GM19351 (cell line): ENCODE results near the gene PTPN1.
"Not testable (repeated sequence)": the region's sequence is repeated elsewhere in the genome, so short reads cannot be mapped to it uniquely, and the experiment has no call there.

Experiments
- ATAC-seq: cut with Tn5 transposase; IDR thresholded peaks from one replicate; pipeline ENCODE4 v1.9.1; 2021; ENCODE audit warnings: mild to moderate bottlenecking, moderate library complexity; ENCODE audit not compliant: unreplicated experiment

PTPN1 gene

DNA sequence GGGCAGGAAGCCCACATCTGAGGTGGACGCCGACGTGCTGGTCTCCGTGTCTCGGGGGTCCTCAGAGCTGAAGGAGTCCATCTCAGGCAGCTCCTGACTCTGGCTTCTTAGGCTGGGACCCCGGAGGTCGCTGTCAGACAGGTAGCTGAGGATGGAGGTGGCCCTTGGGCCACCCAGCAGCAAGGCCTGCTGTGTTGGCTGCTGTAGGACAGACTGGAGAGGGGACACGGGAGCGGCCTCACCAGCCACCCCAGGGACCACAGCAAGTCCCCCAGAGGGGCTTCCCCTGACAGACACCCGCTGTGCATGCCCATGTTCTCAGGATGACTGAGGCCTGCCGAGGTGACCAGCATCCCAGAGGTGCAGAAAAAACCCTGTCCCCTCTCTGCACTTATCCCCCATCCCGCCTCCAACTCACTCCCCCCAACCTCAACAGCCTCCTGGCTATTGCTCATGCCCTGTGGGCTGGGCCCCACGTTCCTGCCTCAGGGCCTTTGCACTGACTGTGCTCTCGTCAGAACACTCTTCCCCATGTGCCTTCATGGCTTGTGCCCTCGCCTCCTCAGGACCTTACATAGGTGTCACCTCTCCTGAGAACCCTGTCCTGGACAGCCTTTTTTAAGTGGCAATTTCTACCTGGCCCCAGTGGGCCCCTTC, 92.4 kb downstream of the PTPN1 start:
- ATAC-seq, result no peak

DNA sequence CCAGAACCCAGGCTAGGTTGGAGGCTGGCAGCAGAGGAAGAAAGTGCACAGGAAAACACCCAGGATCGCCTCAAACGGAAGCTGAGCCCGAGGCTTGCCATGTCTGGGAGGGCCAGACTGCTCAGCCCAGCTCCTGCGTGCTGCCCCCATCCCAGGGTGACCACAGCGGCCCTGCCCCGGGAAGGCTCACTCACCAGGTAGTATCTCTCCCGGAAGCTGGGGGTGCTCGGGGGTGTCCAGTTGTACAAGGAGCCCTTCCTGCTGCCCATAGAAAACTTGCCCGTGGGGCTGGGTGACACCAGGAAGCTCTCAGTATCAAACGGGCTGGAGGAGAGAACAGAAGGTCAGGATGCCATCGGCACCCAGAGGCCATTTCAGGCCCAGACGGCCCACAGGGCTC, 94.3 kb downstream of the PTPN1 start:
- ATAC-seq, result no peak

DNA sequence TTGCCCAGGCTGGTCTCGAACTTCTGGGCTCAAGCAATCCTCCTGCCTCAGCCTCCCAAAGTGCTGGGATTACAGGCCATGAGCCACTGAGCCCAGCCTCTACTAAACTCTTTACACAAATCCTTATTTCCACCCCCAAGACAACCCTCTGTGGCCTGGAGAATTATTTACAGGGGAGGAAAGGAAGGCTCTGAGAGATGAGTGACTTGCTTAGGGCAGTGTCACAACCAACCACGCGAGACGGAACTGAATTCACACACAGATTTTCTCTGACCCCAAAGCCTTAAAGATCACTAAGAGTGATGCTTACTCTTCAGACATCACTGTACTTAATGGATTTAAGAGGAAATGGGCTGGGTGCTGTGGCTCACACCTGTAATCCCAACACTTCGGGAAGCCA, 95.0 kb downstream of the PTPN1 start:
- no peak for ATAC-seq

DNA sequence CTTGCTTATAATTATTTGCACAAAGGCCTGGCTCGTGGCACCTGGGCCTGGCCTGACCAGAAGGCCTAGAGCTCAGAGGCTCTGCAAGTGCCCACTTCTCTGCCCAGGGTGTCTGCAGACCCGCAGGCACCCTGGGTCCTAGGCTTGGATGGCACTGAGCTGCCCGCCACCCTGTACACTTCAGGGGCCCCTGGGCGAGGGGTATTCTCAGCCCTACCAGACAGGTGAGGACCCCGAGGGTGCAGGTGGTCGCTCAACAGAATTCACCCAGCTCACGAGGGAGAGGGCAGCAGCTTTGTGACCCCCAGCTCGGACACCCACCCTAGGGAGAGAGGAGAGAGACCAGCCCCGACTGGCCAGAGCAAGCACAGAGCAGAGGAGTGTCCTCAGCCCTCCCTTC, 97.3 kb downstream of the PTPN1 start:
- ATAC-seq, result no peak

DNA sequence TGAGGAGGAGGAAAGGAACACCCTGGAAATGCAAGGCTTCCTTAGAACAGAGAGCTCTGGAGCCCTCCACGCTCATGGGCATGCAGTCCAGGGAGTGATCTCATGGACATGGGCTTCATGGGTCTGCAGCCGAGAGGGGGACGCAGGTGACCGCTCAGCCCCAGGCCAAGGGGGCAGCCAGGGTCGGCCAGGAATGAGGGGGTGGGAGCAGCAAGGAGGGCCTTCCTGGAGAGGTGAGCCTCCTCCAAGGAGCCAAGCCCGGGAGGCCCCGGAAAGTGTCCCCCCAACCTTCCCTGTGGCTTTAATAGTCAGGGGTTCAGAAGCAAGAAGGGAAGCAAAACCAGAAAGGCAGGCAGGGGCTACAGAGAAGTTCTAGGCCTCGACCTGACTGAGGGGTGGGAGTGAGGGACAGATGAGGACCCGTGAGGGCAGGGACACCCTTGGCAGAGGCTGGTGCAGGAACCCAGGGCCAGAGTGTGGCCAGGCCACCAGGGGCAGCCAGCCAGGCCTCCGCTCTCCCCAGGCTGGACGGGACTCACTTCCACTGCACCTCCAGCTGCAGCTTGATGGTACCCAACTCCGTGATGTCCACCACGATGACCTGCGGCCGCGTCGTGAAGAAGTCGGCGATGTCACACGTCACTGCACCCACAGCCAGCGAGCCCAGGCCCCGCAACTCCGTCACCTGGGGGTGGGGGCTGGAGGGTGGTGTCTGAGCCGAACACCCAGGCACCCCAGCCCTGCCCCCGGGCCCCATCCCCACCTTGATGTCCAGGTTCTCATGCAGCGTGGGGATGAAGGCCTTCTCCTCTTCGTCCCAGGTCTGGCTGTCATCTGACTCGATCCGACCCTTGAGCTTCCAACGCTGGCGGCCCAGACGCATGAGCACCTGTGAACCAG, 97.9 kb downstream of the PTPN1 start:
- no peak for ATAC-seq

DNA sequence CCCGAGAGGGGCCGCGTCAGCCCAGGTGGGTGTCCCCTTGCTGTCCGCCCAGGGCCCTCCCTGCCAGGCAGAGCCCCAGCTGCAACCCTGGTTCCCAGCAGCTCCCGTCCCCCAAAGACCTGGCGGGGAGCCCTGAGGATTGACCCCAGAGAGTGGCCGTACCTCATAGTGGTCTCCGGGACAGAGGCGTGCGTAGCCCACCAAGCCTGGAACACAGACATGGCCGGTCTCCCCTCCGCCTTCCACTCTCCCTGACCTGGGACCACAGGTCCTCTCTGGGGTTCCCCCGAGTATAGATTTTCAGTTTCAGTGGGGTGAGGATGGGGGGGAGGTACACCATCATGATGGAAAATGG, 98.5 kb downstream of the PTPN1 start:
- ATAC-seq, result no peak

DNA sequence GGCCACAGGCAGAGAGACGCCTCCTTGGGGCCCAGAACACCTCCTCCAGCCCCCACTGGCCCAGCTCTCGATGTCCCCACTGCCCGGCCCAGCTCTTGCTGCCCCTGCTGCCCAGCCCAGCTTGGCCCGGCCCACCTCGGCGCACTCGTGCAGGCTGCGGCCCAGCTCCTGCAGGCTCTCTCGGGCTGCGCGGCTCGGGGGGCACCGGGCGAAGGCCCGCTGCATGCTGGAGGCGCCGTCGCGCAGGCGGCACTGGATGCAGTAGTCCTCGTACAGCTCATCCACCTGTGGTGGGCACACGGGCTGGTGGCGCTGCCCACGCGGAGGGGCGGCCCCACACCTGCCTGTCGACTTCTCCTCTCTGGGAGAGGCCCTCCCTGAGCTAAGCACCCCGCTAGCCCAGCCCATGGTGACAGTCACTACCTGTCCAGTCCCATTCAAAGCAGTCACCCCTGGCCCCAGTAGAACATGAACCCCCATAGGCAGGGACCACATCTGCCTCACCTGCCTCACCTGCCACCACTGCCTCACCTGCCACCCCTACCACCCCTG, 99.3 kb downstream of the PTPN1 start:
- ATAC-seq, result no peak

DNA sequence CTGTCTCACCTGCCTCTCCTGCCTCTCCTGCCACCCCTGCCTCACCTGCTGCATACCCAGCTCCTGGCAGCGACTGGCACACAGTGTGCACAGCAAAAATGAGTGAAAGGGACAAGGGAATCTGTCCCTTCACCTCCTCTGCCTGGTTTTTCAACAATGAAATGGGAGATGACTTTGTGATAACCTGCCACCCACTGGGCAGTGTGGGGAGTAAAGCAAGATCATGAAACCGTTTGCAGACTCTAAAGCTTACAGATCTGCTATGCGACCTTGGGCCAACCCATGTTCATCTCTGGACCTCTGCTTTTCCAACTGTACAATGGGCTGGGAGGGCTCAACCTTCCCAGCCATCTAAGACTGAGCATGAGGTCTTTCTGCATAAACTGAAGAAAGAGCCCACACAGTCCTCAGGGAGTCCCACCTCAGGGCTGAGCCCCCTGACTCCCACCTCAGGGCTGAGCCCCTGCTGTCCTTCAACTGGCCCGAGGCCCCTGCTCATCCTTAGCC, 100.1 kb downstream of the PTPN1 start:
- ATAC-seq, result no peak

DNA sequence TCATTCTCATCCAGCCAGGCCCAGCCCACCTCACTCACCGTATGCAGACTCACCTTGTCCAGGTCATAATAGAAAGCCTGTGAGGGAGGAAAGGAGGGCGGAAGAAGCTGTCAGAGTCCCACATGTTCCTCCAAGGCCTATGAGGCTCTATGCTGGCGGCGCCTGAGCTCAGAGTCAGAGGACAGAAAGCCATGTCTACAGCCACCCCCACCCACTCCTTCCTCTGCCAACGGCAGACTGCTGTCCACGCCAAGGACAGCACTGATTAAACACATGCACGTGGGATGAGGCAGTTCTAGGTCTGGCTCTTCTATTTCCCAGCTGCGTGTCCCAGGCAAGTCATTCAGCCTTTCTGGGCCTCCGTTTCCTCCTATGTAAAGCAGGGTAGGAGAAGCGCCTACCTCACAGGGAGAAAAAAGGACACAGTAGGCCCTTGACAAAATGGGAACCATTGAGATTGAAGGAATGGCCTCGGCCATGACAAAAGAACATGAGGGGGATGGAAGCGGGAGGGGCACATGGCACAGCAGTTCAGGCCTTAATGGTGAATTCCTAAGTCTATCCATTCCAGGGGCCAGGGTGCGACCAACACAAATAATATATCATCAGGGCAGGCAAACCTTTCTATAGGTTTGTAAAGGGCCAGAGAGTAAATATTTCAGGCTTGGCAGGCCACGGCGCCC, 101.1 kb downstream of the PTPN1 start:
- ATAC-seq, result no peak

DNA sequence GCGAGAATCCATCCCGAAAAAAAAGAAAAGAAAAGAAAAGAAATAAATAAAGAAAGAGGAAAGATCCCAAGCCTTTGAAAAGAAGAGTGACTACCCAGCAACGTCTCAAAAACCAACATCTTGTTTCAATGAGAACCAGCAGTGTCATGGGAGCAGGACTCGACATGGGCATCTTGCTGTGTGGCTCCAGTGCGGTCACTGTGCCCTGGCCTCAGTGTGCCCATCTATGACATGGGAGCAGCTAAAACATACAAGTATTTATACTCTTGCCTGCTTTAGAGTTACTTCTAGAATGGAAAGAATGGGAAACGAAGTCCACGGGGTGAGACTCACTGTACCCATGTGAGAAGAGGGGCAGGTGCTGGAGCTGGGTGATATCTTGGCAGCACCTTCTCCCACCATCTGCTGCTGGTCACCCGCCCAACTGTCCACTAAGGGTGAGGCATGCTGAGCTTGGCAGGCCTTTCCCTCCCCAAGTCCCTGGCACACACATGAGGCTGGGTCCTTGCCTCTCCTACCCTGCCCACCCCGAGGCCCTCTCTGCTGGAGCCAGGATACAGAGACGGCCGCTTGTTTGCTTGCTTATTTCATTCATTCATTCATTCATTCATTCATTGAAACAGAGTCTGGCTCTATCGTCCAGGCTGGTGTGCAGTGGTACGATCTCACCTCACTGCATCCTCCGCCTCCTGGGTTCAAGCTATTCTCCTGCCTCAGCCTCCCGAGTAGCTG, 103.4 kb downstream of the PTPN1 start:
- no peak for ATAC-seq

DNA sequence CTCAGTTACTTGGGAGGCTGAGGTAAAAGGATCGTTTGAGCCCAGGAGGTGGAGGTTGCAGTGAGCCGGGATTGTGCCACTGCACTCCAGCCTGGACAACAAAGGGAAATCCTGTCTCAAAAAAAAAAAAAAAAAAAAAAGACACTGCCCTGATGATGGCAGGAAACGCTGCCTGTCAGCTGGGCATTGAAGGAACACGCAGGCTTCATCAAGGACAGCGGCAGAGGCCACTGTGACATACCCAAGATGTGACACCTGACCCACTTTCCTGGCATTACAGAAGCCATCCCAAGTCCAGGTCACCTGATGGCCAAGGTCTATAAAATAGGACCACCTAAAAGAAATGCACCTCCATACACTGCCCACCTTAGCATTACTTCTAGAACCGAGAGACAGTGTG, 105.2 kb downstream of the PTPN1 start:
- no peak for ATAC-seq

DNA sequence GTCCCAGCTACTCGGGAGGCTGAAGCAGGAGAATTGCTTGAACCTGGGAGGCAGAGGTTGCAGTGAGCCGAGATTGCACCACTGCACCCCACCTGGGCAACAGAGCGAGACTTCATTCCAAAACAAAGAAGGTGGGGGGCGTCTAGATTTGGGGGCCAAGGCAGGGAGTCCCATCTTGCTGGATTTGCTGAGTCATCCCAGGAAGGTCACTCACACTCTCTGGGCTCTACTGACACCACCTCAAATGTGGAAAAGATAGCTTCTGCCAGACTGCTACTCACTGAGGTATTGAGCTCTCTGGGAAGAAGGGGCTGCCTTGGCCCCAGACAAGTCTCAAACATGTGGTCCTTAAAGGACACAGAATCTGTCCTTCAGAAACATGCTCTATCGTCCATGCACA, 106.8 kb downstream of the PTPN1 start:
- ATAC-seq, result no peak

DNA sequence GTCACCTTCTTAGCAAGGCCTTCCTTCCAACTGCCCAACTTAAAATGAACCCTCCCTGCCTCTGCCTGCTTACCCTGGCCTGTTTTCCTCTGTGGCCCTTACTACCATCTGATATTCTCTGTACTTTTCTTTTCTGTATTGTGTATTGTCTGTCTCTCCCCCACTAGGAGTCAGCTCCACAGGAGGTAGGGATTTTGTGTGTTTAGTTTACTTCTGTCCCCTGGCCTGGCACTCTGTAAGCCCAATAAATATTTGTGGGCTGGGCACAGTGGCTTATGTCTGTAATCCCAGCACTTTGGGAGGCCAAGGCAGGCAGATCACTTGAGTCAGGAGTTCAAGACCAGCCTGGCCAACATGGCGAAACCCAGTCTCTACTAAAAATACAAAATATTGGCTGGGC, 108.4 kb downstream of the PTPN1 start:
- ATAC-seq, result no peak

DNA sequence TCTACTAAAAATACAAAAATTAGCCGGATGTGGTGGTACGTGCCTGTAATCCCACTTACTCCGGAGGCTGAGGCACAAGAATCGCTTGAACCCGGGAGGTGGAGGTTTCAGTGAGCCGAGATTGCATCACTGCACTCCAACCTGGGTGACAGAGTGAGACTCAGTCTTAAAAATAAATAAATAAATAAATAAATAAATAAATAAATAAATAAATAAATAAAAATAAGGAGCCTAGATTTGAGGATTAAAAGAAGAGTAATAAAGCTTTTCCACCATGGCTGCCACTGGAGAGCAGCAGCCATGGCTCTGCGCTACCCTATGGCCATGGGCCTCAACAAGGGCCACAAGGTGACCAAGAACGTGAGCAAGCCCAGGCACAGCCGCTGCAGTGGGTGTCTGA, 110.3 kb downstream of the PTPN1 start:
- ATAC-seq, result not testable (repeated sequence)

DNA sequence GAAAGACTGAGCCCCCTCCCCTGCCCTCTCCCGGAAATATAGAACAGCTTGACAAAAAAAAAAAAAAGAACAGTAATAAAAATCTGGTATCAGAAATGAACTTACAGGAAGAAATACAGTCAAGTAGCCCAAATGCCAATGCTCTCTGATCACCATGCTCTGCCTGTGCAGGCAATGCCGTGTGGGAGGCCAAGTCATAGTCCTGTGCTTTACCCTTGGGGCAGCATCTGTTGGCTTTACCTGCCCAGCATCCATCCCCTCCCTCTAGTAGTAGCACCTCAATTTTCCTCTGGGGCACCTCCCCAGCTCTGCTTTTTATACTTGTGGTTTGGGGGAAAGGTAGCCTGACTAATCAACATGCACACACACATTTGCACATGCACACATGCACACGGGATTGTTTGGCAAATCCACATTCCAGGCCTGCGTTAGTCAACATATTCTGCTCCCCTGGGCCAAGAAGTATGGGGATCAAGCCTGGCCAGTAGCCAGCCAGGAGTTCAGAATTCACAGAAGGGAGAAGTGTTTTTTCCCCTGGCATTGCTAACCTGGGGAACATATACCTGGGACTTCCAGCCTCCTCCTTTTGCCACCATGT, 111.0 kb downstream of the PTPN1 start:
- no peak for ATAC-seq

DNA sequence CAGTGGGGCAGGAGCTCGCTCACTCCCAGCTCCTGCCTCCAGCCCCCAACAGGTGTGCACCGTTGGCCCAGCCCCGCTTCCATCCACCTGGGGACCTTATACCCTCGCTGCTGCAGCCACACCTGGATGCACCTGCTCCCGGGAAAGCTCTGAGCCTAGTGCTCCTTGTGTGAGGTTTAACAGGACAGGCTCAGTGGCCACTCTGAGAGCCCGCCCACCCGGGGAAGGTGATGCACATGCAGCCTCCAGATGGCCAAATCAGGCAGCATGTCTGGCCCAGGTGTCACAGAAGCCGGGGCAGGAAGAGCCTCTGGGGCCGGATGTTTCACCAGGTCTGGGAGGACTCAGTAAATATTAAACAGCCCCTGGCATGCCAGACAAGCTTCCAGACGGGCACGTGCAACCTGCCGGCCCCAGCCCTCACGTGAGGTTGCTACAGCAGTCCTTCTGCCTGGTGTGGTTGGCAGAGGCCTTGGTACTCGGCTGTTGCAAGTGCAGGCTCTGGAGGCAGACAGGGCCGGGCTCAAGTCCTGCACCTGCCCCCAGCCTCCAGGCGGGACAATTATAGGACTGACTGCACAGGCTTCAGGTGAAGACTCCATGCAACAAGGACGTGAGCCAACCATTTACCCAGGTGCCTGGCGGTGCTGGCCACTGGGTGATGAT, 114.3 kb downstream of the PTPN1 start:
- no peak for ATAC-seq

DNA sequence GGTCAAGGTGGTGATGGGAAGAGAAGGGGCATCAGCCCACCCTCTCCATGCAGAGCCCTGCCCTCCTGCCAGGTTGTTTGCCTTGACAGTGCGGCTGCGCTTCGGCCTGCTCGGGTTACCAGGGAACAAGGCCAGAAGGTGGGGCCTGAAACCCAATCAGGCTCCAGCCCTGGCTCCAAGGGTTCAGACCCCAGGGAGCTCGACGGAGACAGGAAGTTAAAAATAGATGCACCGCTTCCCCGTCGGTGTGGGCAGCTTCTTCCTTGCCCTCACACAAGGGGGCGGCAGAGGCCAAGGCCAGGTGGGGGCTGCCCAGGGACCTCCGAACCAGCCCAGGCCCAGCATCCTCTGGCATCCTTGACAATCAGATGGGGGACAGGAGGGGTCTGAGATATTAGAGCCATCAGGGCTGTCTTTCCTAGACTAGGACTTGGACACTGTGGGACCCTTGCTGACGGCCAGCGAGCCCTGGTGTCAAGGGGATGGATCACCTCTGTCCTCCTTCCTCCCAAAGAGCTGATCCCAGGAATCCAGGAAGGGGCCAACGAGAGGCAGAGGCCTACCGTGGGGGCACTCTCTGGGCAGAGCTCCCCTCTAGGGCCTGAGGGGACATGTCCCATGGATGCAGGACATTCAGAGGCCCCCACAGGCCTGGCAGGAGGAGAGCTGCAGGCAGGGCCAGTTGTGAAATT, 115.9 kb downstream of the PTPN1 start:
- no peak for ATAC-seq

DNA sequence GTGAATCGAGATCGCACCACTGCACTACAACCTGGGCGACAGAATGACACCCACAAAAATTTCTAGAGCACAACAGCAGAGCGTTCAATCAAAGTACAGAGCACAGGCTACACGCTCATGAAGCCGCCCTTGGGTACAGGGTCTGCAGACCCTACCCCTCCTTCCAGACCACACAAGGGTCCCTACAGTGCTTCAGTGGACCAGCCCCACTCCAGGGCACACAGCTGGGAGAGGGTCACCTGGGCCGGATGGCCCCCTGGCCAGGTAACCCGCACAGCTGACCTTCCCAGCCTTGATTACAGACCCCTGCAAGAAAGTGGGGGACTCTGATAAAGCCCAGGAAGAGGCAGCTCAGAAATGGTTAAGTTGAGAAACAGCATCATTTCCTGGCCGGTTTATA, 117.6 kb downstream of the PTPN1 start:
- ATAC-seq, result no peak

DNA sequence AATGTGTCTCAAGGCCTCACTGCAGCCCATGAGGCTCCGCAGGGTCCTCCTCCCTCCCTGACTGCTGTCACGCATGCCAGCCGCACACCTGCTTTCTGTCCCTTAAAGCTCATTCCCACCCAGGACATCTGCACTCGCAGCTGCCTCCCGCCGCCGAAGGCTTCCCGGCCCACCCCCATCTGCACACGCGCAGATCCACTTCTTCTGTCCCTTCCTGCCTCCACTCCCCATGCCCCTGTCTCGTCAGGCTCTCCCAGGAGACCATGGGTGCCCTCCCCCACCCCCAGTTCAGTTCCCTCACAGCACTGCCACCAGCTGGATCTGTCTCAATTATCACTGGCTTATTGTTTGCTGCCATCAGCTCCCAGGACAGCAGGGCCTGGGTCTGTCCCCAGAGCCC, 118.1 kb downstream of the PTPN1 start:
- ATAC-seq, result no peak
